ENCODE measurements around the gene SST. TPM values are rescaled to one million over a fixed set of nuclear protein-coding genes. Genes with fewer than 3 reads are reported as not detected.

Gene SST
- total and polyA plus RNA-seq, 4 donors: not detected

GRCh38 chr3:187619461-187619860, 50.7 kb downstream of the SST start:
- no peaks in the 10 kb centered on the region for H3K27me3 ChIP-seq (ENCODE audit: control insufficient read depth in 4 of 4, insufficient read depth in 4 of 4, low read length in 3 of 4)
- no peaks in the 10 kb centered on the region for H3K36me3 ChIP-seq (ENCODE audit: control insufficient read depth in 4 of 4, insufficient read depth in 3 of 4, low read depth in 1 of 4, low read length in 3 of 4)
- DNase-seq (ENCODE audit: low spot score): no peak
- TF ChIP-seq FOXA1 (IDR thresholded peaks at IDR 0.05) (no peak), NR2F2 (IDR thresholded peaks at IDR 0.05) (no peak), ATF3 (IDR thresholded peaks at IDR 0.05) (no peak), GABPA (IDR thresholded peaks at IDR 0.05 in 1 of 2, conservative IDR thresholded peaks at IDR 0.05 in 1 of 2) (no peak), JUND (IDR thresholded peaks at IDR 0.05) (no peak), TAF1 (conservative IDR thresholded peaks at IDR 0.05) (no peak), ZBTB33 (IDR thresholded peaks at IDR 0.05) (no peak), MAX (IDR thresholded peaks at IDR 0.05) (no peak), CTCF (IDR thresholded peaks at IDR 0.05; ENCODE audit: low read depth, low read length, missing input control) (no peak), RXRA (IDR thresholded peaks at IDR 0.05) (no peak), EGR1 (IDR thresholded peaks at IDR 0.05; ENCODE audit: low read depth in 2 of 2) (no peak), FOXA2 (IDR thresholded peaks at IDR 0.05) (no peak), SP1 (IDR thresholded peaks at IDR 0.05) (no peak), REST (IDR thresholded peaks at IDR 0.05) (no peak), HNF4G (IDR thresholded peaks at IDR 0.05) (no peak), HNF4A (conservative IDR thresholded peaks at IDR 0.05) (no peak), RAD21 (IDR thresholded peaks at IDR 0.05) (no peak), YY1 (IDR thresholded peaks at IDR 0.05) (no peak)
- H3K9me3 ChIP-seq (ENCODE audit: control insufficient read depth in 4 of 4, low read length in 3 of 4): no peaks in the 10 kb centered on the region
- H3K9ac ChIP-seq (ENCODE audit: low read depth in 1 of 2, low read length in 2 of 2): no peak overlapping the region
- H3K27ac ChIP-seq (ENCODE audit: low read depth in 1 of 2, low read length in 2 of 2): no peak overlapping the region
- WGBS: 96% methylated on average over 2 of the region's 2 CpGs
- no peak overlapping the region for H3K4me3 ChIP-seq (ENCODE audit: low read depth in 1 of 3, low read length in 3 of 3)
- H3K4me1 ChIP-seq (ENCODE audit: control insufficient read depth in 4 of 4, insufficient read depth in 4 of 4, low read length in 3 of 4): no peaks in the 10 kb centered on the region

Other genes with a start within 250 kb of the SST start
- gene RTP2, start 32.2 kb upstream of the SST start, total RNA-seq: not detected
- not detected for gene RTP2, start 32.2 kb upstream of the SST start, polyA plus RNA-seq
- 10 to 100 TPM in 1 of 2 donors, 1 to 10 TPM in 1; 7.8 to 71.8 TPM for gene BCL6, start 75.1 kb upstream of the SST start, total RNA-seq
- gene BCL6, start 75.1 kb upstream of the SST start, polyA plus RNA-seq: 10 to 100 TPM in 1 of 2 donors, 1 to 10 TPM in 1; 9.1 to 17.6 TPM

All from liver (tissue), 9 donors.